HCEC 1CT (cell line): ENCODE measurements around the gene CYP27A1.

Experiments
- DNase-seq: peaks from one replicate; pipeline ENCODE4 v3.0.0-alpha.2; 2017

Gene CYP27A1

GRCh38 chr2:218812861-218813260 is 30.9 kb downstream of the CYP27A1 start:
- DNase-seq: no peak

- no peak for DNase-seq
These were observed 32.0 kb downstream of the CYP27A1 start for GRCh38 chr2:218813771-218814460.

GRCh38 chr2:218814540-218815243 is 32.7 kb downstream of the CYP27A1 start:
- DNase-seq: no peak

- DNase-seq: no peak
These were observed 33.3 kb downstream of the CYP27A1 start for GRCh38 chr2:218815244-218815637.

GRCh38 chr2:218815649-218816048 is 33.7 kb downstream of the CYP27A1 start:
- no peak for DNase-seq

- no peak for DNase-seq
These were observed 34.6 kb downstream of the CYP27A1 start for GRCh38 chr2:218816561-218817011.

- DNase-seq: no peak
These were observed 37.1 kb downstream of the CYP27A1 start for GRCh38 chr2:218819093-218819492.

- no peak for DNase-seq
These were observed 38.9 kb downstream of the CYP27A1 start for GRCh38 chr2:218820746-218821369.

GRCh38 chr2:218821605-218822211 is 39.8 kb downstream of the CYP27A1 start:
- DNase-seq: no peak

GRCh38 chr2:218822622-218823021 is 40.7 kb downstream of the CYP27A1 start:
- no peak for DNase-seq

- no peak for DNase-seq
These were observed 41.4 kb downstream of the CYP27A1 start for GRCh38 chr2:218823196-218823855.

GRCh38 chr2:218824004-218824403 is 42.1 kb downstream of the CYP27A1 start:
- DNase-seq: no peak

GRCh38 chr2:218826791-218827190 is 44.8 kb downstream of the CYP27A1 start:
- DNase-seq: no peak

GRCh38 chr2:218827701-218828476 is 45.9 kb downstream of the CYP27A1 start:
- no peak for DNase-seq

- no peak for DNase-seq
These were observed 46.5 kb downstream of the CYP27A1 start for GRCh38 chr2:218828477-218828778.

- no peak for DNase-seq
These were observed 48.0 kb downstream of the CYP27A1 start for GRCh38 chr2:218829868-218830451.

GRCh38 chr2:218830526-218831306 is 48.8 kb downstream of the CYP27A1 start:
- DNase-seq: no peak

- DNase-seq: no peak
These were observed 49.5 kb downstream of the CYP27A1 start, which contains the start of gene PRKAG3 for GRCh38 chr2:218831378-218831990. Gene PRKAG3 (minus strand): TSS chr2:218831803.

- no peak for DNase-seq
These were observed 50.1 kb downstream of the CYP27A1 start for GRCh38 chr2:218832081-218832480.

GRCh38 chr2:218832520-218832919 is 50.6 kb downstream of the CYP27A1 start:
- peak; percentile 58 for DNase-seq
